GM21619 (cell line): ENCODE results near the gene FAM163B.

Source experiments
- ATAC-seq: cut with Tn5 transposase; IDR thresholded peaks from one replicate; pipeline ENCODE4 v1.9.1; 2021; ENCODE audit not compliant: unreplicated experiment

Gene FAM163B

DNA sequence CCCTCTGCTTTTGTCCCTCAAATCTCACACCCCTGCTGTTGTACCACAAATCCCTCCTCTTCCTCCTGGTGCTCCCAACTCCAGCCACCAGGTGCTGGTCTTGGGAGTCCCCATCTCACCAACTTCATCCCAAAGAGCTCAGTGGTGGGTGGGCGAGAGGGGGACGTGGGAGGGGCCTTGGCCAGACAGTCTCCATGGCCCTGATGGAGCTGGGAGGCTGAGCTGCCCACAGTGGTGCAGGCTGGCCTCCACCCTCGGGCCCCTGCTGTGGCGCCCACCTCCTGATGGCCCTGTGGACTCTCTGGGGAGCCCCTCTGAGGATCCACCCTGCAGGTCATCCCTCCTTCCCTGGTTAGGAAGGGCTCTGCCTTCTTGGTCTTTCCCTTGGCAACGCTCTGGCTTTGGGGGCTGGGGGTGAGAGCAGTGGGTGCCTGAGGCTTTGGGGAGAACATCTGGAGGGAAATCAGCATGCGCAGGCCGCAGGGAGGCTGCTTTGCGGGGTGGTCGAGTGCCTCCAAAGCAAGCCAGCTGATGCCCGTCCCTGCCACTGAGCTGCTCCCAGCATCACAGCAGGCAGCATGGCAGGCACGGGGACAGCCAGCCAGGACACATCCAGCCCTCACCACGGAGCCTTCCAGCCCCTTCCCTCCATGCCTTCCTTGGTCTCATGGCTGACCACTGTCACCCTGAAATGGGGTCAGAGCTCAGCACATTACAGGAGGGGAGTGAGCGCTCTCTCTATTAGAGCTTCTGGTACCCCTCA is 7.6 kb upstream of the FAM163B start:
- ATAC-seq = no peak

DNA sequence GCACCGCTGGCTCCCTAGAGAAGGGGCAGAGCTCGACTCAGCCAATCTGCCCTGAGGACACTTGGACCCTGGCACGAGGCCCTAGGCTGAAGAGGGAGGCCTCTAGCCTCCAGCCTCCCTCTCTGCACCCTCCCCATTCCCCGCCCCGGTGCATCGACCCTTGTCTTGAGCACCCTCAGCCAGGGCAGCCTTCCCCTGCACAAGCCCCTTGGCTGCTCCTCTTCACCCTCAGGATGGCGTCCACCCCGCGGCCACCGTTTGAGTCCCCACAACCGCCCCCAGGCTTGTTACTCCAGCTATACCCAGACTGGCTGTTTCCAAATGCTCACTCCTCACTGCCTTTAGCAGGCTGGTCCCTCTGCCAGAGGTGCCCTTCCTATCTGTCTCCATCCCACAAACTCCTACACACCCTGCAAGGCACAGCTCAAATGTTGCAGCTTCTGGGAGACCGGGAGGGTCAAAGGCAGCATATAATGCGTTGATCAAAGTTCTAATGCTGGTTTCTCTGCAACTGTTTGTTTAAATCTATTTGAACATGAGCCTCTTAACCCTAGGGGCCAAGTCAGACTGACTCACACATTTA is 6.5 kb upstream of the FAM163B start:
- ATAC-seq = no peak

GRCh38 chr9:133615186-133615585 is 6.0 kb upstream of the FAM163B start:
- no peak for ATAC-seq

- ATAC-seq = no peak
Measured at GRCh38 chr9:133614678-133615077, 5.5 kb upstream of the FAM163B start.

DNA sequence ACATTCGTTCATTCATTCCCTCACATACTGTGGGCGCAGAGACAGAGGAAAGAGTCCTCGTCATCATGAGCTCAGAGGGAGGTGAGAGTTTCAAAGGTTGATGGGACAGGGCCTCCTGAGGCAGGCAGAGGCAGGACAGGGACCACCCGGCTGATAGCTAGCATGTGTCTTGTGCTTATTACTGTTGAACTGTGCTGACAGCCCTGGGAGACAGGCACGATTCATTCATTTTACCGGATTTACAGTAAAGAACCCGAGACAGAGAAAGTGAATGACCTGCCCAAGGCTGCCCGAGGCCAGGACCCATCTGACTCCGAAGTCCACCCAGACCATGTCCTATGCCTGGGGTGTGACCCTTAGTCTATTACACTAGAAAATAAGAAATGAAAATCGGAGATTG is 4.9 kb upstream of the FAM163B start:
- no peak for ATAC-seq

- no peak for ATAC-seq
Measured at GRCh38 chr9:133613432-133613831, 4.2 kb upstream of the FAM163B start.

DNA sequence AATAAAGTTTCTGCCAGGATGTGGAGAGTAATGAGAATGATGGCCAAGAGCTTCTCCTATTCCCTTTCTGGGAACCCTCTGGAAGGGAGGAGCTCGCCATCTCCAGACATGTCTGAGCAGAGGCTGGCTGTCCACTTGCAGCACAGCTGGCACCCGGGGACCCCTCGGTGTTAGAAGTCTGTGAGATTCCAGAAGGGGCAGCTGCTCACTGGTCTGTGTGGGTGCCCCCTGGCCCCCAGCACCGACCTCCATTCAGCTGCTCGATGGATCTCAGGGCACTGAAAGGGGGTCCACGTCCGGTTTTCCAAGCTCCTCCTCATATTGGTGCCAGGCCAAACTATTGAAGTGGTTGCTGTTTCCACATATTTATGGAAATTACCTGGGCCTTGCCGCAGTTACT is 3.6 kb upstream of the FAM163B start:
- ATAC-seq = no peak

DNA sequence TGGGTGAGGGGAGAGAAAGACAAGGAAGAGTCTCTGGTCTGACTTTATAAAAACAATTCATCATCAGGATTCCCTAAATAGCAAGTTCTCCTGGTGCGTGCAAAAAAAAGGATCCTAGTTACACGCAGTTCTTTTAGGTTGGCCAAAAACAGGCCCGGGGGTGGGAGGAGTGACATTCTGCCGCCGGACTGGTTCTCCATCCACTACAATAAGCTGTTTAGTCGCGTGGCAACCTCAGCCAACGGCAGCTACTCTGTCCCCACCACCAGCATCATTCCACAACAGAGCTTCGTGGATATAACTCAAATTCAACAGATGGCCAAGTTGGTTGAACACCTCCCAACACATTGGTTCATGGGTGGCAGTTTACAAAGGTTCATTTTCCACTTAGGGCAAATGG is 2.9 kb upstream of the FAM163B start:
- no peak for ATAC-seq

DNA sequence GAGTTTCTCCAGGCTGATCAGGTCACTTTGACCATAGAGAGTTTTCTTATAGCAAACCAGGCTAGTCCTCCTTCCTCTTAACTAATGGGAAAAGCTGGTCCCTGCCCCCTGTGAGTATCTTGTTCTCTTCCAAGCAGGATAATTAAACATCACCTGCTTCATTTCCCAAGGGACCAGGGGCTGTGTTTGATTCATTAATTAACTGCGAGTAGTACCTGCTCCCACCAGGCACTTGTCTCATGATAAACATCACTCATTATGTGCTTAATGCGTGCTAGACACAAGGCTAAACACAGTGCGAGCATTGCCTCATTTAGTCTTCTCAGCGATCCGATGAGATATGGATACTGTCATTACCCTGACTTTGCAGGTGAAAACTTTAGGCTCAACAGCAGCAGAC is 1.7 kb upstream of the FAM163B start:
- no peak for ATAC-seq

GRCh38 chr9:133608889-133609288 is 300 bp downstream of the FAM163B start:
- ATAC-seq = no peak

- ATAC-seq = no peak
Measured at GRCh38 chr9:133608382-133608781, 807 bp downstream of the FAM163B start.

DNA sequence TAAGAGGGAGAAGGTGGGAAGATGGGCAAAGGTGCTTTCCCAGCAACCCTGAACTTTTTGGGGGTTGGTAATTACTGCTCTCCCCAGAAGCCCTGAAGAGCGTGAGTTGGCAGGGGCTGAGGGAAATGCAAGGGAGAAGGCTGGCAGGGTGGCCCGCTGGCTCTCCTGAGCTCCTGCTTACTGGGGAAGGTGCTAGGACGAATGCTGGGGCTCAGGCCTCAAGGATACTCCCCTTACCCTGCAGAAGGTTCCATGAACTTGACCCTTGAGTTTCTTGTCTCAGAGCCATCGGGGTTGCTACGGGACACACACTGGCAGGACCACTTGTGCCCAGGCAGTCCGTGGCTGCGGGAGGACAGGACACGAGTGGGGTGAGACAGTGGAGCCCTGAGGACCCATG is 1.2 kb downstream of the FAM163B start:
- no peak for ATAC-seq

GRCh38 chr9:133607381-133607780 is 1.8 kb downstream of the FAM163B start:
- ATAC-seq = no peak

- no peak for ATAC-seq
Measured at GRCh38 chr9:133606708-133607025, 2.5 kb downstream of the FAM163B start.

GRCh38 chr9:133605856-133606707 is 3.1 kb downstream of the FAM163B start:
- ATAC-seq = no peak

DNA sequence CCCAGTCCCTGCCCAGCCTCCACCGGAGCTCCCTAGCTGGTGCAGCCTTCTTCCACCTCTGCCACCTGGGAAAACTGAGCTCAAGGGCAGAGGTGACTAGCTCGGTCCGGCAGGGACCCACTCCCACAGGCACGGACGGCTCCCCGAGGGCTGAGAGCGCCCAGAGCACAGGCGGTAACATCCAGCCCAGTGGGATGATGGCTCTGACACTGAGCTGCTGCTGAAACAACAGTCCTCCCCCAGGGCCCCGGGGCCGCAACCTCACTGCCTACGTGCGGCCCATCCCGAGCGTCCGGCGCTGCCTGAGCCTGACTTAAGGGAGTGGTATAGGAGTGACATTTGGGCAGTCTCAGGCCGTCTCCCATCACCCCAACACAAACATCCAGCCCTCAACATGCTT is 3.7 kb downstream of the FAM163B start:
- ATAC-seq = no peak

DNA sequence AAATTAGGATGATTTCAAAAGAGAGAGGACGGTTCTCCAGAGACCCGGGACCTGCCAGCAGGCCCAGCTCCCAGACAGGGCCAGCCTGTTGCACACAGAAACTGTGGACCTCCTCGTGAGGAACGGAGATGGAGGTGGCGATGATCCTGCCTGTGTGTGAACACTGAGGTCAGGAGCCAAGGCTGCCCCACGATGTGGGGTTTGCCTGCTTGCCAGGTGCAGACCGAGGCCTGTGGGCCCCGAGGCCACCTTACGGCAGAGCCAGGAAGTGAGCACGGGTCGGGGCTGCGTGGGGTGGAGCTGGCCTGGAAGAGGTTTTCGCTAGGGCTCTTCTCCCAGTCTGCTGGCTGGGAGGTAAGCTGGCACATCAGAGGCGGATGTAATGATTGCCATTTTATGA is 4.3 kb downstream of the FAM163B start:
- ATAC-seq = no peak

DNA sequence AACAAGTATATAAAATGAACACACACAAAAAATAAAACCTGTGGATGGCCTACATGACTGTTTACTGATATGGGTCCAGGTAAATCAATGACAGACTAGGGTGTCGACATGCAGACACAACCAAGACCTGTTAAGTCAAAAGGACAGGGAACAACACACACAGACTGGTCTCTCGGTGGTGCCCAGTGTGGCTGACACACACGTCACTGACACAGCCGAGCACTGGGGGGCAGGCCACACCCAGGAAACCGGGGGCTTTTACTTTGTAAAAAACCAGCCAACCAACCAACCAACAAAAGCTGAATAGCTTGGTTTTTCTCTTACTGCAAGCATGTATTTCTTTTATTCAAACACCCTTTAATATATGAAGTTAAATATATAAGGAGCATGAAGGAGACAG is 5.0 kb downstream of the FAM163B start:
- no peak for ATAC-seq

DNA sequence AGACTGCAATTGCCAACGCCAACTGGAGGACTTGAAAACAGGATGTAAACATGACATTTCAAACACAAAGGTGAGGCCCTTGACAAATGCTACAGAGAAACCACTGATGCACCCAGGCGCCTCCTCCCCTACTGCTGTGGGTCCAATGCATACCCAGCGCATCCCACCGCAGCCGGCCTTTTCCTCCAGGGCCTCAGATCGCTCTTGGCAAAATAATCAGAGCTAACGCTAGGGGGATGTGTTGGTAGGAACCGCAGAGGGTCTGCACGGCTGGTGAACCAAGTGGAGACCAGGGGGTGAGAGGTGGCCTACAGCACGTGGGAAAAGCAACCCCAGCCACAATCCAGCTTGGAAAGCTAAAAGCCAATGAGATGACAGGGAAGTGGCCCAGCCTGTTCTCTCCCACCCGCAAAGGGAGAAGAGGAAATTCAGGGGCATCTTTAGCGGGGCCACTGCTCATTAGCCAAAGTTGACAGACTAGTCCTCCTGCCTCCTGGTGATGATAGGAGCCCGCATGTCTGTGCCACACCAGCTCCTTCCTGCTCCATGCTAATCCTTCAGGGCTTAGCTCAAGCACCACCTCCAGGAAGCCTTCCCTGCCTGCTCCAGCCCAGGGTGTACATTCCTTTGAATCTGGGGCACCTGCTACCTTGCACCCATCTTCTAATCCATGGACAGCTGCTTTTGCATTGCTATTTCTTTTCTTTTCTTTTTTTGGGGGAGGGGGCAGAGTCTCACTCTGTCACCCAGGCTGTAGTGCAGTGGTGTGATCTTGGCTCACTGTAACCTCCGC is 5.9 kb downstream of the FAM163B start:
- ATAC-seq = no peak

DNA sequence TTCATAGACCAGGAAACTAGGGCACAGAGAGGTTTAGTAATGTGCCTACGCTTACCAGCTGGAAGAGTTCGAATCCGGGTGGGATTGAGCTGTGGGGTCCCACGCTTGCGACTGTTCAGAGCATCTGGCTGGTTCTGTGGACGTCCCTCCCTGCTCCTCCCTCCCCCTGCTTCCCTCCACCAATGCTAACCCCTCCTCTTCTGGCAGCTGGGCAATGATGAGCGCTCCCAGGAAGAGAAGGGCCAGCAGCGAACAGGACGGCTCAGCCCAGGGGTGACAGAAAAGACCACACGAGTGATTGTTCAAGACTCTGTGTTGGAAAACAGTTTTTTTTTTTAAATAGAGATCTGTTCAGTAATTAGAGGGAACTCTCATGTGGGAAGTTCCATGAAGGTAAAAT is 6.9 kb downstream of the FAM163B start:
- ATAC-seq = no peak

- ATAC-seq = no peak
Measured at GRCh38 chr9:133601746-133602145, 7.4 kb downstream of the FAM163B start.
